NK-92 treated with Interleukin-12 subunit alpha and Interleukin-12 subunit beta, amount 100 ng/mL, for 24 hours (cell line): ENCODE data around the gene TRAK1.
A peak's percentile ranks its signal among the peaks of the same experiment; 100 is the strongest.

Experiments
- DNase-seq: peaks from one replicate; lab custom pipeline; 2025; lab: John Stamatoyannopoulos, UW

Gene TRAK1

GRCh38 chr3:42177801-42178150 is 86.6 kb downstream of the TRAK1 start:
- no peak for DNase-seq

- DNase-seq, result no peak
Measured at GRCh38 chr3:42179110-42179725, 88.1 kb downstream of the TRAK1 start.

GRCh38 chr3:42180901-42181300 is 89.7 kb downstream of the TRAK1 start:
- DNase-seq, result no peak

GRCh38 chr3:42182555-42182954 is 91.4 kb downstream of the TRAK1 start:
- DNase-seq, result no peak

- no peak for DNase-seq
Measured at GRCh38 chr3:42183991-42184632, 93.0 kb downstream of the TRAK1 start.

GRCh38 chr3:42184651-42185443 is 93.7 kb downstream of the TRAK1 start:
- no peak for DNase-seq

- no peak for DNase-seq
Measured at GRCh38 chr3:42187936-42188335, 96.8 kb downstream of the TRAK1 start.

- no peak for DNase-seq
Measured at GRCh38 chr3:42188376-42188775, 97.2 kb downstream of the TRAK1 start.

GRCh38 chr3:42189001-42189460 is 97.9 kb downstream of the TRAK1 start:
- DNase-seq, result no peak

GRCh38 chr3:42189736-42190135 is 98.6 kb downstream of the TRAK1 start:
- DNase-seq, result no peak

- peak; percentile 7 for DNase-seq
Measured at GRCh38 chr3:42190701-42191442, 99.7 kb downstream of the TRAK1 start.

- no peak for DNase-seq
Measured at GRCh38 chr3:42191443-42191747, 100.2 kb downstream of the TRAK1 start.

- no peak for DNase-seq
Measured at GRCh38 chr3:42192334-42193200, 101.4 kb downstream of the TRAK1 start.

- no peak for DNase-seq
Measured at GRCh38 chr3:42194943-42195510, 103.9 kb downstream of the TRAK1 start.

GRCh38 chr3:42195879-42196330 is 104.7 kb downstream of the TRAK1 start:
- no peak for DNase-seq

- DNase-seq, result no peak
Measured at GRCh38 chr3:42198709-42199108, 107.6 kb downstream of the TRAK1 start.

- no peak for DNase-seq
Measured at GRCh38 chr3:42202217-42202865, 111.2 kb downstream of the TRAK1 start.

GRCh38 chr3:42204867-42205599 is 113.9 kb downstream of the TRAK1 start:
- DNase-seq, result no peak

- DNase-seq, result no peak
Measured at GRCh38 chr3:42205800-42206514, 114.8 kb downstream of the TRAK1 start.
